Hematopoietic multipotent progenitor cell treated with erythropoietin and hydrocortisone succinate and interleukin-3 and kit ligand, for 4 days (in vitro differentiated cells): ENCODE measurements around the gene ARHGDIG.
"Not testable (repeated sequence)": the region's sequence is repeated elsewhere in the genome, so short reads cannot be mapped to it uniquely, and the experiment has no call there.

Experiments used
- DNase-seq: peaks from one replicate; pipeline ENCODE4 v3.0.0-alpha.2; 2015

ARHGDIG gene

DNA sequence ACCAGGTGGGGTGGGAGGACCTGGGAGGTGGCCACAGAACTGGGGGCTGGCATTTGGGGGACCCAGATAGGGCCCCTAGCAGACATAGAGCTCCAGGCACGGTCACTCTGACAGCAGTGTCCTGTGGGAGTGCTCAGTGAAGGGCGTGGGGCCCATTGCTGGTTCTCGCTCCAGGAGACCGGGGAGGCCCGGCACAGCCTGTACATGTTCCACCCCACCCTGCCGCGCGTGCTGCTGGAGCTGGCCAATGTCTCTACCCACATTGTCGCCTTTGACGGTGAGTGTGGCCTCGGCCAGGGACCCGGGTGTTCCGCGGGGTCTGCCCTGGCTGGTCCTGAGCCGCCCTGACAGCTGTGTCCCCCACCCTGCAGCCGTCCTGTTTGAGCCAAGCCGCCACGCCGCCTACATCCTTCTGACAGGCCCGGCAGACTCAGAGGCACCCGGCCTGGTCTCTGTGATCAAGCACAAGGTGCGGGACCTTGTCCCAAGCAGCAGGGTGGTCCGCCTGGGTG lies 15.9 kb upstream of the ARHGDIG start:
- DNase-seq, result no peak

- no peak for DNase-seq
Observed at GRCh38 chr16:265002-265529, 15.3 kb upstream of the ARHGDIG start.

DNA sequence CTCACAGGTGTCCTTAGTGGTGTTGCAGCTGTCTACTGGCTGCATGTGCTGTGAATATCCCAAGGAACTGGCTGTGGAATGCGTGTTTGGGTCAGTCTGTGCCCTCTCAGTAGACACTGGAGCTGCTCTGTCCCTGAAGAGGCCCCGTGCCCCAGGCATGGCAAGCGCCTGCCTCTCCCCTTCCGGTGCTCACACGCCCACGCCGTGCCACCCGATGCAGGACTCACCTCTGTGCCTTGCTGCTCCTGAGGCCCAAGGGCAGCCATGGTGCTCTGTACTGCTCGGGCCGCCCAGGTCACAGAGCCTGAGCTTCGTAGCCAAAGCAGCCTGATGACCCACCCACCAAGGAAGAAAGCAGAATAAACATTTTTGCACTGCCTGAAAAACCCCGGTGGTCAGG lies 14.7 kb upstream of the ARHGDIG start:
- DNase-seq, result no peak

DNA sequence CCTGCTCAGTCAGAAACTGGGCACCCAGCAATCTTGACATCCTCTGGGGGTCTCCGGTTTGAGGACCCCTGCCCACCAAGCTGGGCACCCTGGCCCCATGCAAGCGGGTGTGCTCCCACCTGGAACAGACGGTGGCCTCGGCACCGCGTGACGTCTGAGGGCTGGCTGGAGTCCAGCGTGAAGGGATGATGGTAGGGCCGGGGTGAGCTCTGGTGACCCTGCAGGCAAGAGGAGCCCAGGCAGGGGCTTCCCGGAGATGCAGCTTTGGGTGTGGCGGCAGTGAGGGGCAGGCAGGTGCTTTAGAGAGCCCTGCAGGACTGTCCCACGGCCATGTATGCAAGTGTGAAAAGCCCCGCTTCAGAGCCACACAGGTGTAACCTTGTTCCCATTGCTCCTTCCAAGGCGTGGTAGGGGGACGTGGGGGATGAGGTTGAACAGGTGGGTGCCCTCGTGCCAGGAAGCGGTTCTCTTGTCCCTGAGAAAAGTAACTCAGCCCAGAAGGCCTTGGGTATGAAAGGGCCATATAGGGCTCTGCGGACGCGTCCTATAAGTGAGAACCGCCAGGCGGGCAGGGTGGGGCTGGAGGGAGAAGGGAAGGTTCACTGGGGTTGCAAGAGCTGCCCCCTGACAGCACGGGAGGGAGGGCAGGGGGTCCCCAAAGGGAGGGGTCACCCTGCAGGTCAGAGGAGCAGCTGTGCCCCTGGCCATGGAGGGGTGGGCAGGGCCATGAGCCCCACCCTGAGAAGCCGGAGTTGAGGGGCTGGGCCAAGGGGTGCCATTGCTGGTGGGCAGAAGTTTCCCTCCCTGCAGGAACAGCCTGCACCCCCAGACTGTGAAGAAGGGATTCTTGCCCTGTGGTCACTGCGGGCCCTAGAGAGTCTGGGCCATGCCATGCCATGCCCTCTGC lies 13.9 kb upstream of the ARHGDIG start:
- no peak for DNase-seq

- DNase-seq, result not testable (repeated sequence)
Observed at GRCh38 chr16:267562-267961, 12.8 kb upstream of the ARHGDIG start.

DNA sequence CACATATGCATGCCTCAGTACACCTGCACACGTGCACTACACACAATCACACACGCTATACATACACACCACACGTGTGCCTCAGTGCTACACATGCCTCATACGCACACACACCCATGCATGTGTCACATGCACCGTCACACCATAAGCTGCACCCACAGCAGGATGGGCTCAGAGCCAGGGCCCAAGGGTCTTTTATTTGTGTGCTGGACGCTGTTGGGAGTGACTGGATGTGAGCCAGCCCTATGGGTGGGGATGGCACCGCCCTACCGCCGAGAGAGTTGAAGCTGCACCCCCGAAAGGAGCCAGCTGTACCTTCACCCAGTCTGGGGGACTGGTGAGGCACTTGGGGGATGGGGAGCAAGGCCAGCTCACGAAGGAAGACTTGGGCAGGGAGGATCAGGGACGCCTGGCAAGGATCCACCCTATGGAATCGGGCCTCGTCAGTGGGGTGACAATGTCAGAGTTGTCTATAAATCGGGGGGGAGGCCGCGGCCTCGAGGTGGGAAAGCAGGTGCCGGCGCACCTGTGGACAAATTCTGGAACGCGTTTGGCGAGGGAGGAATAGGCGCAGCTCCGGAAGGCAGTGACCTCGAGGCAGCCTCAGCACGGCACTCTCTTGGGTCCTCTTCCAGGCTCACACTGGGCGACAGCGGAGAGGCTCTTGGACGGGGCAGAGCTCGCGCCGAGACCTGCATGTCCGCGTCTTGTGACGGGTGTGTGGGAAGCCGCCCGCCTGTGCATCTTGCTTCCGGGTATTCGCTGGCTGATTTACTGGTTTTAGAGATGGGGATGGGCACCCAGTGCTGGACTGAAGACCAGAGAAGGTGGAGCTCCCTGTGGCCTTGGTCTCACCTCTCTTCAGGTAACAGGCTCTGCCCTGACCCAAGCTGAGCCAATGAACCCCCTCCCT lies 12.0 kb upstream of the ARHGDIG start:
- peak; percentile 54 for DNase-seq

DNA sequence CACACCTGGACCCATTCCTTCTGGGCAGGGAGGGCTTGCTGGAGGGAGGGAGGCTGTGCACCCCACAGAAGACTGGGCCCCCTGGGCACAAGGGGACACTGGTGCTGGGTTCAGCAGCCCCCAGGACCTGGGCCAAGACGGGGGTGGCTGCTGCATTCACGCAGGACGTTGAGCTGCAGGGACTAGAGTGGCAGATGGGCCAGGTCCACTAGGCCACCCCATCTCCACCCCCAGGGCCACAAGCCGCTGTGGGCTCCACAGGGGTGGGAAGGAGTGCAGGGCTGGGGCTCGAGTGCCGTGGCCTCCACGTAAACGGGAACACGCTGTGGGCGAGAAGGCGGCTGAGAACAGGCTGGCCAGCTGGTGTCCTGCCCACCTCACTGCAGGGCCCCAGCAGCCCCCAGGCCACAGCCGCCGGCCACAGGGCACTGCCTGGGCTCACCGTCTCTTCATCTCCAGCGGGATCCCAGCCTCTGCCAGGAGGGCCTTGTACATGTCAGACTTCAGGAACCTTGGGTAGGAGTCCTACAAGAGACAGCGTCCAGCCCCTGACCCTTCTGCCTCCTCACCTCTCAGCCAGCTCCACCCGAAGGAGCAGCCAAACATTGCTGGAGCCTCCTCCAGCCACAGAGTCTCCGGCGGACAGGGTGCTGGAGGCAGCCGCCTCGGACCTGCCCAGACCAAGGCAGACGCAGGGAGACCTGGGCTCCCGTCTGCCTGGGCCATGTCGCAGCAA lies 11.2 kb upstream of the ARHGDIG start:
- no peak for DNase-seq

GRCh38 chr16:270381-271255 lies 9.8 kb upstream of the ARHGDIG start:
- DNase-seq, result no peak

- DNase-seq, result no peak
Observed at GRCh38 chr16:272633-273546, 7.5 kb upstream of the ARHGDIG start.

- DNase-seq, result peak; percentile 37
Observed at GRCh38 chr16:273547-274421, 6.6 kb upstream of the ARHGDIG start.

- no peak for DNase-seq
Observed at GRCh38 chr16:275041-275641, 5.2 kb upstream of the ARHGDIG start.

GRCh38 chr16:275786-276232 lies 4.6 kb upstream of the ARHGDIG start, which contains the start of gene RGS11:
Gene RGS11, minus strand, starts transcription at chr16:275944. Its CDS starts 33 bp downstream, at chr16:275911.
- no peak for DNase-seq

DNA sequence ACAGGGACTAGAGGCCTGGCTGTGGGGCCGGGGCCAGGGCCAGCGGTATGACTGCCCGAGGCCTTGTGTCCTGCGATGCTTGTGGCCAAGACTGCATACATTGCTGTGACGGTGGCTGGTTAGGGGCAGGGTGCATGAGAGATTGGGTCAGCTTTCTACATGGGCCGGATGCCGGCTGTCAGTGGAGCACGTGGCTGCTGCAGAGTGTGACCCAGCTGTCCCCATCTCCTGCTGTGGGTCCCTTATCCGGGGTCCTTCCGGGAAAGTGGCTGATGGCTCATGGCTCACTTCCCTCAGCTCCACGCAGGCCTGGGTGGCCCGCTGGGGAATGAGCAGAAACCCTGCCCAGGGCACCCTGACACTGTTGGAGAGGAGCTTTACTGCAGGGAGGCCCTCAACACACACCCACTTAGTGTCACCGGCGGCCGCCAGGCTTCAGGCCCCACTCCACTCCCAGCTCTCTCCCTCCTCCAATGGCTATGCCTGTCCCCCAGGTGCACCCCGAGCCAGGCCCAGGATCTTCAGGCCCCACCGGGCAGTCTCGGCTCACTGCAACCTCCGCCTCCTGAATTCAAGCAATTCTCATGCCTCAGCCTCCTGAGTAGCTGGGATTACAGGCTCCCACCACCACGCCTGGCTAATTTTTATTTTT lies 3.8 kb upstream of the ARHGDIG start:
- no peak for DNase-seq

- peak; percentile 97 for DNase-seq
Observed at GRCh38 chr16:278863-279366, 1.5 kb upstream of the ARHGDIG start.

DNA sequence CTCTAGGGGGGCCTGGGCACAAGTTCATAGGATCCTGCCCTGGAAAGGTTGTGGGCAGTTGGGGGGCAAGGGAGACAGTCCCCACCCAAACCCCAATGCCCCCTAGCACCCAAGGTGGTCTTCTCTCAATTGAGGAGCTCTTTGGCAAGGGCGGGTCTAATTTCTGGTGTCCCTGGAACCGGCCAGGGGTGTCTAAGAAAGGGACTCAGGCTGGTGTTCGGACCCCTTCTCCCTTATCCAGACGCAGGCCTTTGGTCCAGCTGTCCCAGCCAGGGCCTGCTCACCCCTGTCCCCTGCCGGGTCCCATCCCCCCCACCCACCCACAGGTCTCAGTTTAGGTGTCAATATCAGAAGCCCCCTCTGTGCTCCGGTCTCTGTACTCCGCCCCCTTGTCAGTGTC lies 860 bp upstream of the ARHGDIG start:
- no peak for DNase-seq

DNA sequence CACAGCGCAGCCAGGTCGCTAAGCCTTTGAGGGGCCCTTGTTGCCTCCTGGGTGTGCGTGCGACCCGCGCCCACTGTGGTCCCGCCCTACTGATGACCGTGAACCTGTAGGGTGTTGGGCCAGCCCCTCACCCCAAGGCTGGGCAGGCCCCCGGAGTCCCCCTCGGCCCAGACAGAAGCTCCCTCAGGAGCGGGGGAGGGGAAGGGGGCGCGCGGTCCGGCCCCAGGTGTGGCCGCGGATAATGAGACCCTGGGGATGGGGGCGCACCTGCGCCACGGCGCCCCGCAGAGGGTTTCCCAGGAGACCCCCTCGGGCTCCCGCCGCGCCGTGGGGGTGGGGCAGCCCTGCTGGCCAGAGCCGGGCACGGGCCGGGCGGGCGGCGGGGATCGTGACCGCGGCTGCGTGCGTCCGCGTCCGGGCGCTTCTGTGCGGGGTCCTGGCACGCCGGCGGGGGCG lies 358 bp upstream of the ARHGDIG start:
- no peak for DNase-seq

DNA sequence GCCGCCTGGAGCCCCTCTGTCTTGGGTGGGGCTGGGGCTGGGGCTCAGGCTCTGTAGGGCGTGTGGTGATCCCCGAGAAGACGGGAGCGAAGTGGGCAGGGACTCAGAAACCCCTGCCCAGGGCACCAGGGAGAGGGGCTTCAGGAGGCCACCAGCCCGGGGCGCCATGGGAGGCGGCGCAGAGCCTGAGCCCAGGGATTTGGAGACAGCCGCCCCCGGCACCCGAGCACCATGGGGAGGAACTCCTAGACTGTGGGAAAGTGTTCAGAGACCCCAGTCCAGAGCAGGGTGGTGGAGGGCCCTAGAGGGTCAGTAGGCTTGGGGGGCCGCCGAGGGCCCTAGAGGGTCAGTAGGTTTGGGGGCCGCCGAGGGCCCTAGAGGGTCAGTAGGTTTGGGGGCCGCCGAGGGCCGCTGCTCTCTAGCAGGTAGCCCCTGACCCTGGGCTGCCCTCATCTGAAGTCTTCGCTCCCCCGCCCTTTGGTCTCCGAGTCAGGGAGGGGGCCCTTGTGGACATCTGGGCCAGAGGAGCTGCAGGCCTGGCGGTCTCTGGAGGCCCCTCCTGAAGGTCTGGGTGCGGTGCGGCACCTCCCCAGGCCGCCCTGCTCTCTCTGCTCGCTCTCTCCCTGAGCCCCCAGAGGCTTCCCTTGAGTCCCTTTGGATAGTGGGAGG lies 734 bp downstream of the ARHGDIG start:
- DNase-seq, result no peak
